ENCODE data around the gene ABCC8.

The ABCC8 gene

GRCh38 chr11:17510507-17511206 is 34.0 kb upstream of the ABCC8 start:
- DNase-seq (ENCODE audit: extremely low read depth, insufficient read length): no peak
- Histone ChIP-seq H3K27me3 (replicated peaks; ENCODE audit: control insufficient read depth, insufficient read depth, low read length) (no peaks in the 10 kb centered on the region; the same call in 1 of the 2 replicates), H3K4me3 (replicated peaks; ENCODE audit: low read depth, low read length) (no peak overlapping the region), H3K36me3 (ENCODE audit: control insufficient read depth, insufficient read depth, low read length) (no peaks in the 10 kb centered on the region)
- no peak for TF ChIP-seq CTCF (IDR thresholded peaks at IDR 0.05; ENCODE audit: insufficient read depth, low read length, poor library complexity, severe bottlenecking)

- no peaks in the 10 kb centered on the region; the same call in 1 of the 2 replicates for H3K27me3 ChIP-seq (replicated peaks; ENCODE audit: control insufficient read depth, insufficient read depth, low read length)
- TF ChIP-seq CTCF (IDR thresholded peaks at IDR 0.05; ENCODE audit: insufficient read depth, low read length, poor library complexity, severe bottlenecking): no peak
- DNase-seq (ENCODE audit: extremely low read depth, insufficient read length): no peak
- H3K36me3 ChIP-seq (ENCODE audit: control insufficient read depth, insufficient read depth, low read length): no peaks in the 10 kb centered on the region
- no peak overlapping the region for H3K4me3 ChIP-seq (replicated peaks; ENCODE audit: low read depth, low read length)
Measured at GRCh38 chr11:17508791-17509190, 32.1 kb upstream of the ABCC8 start.

- Histone ChIP-seq H3K36me3 (ENCODE audit: control insufficient read depth, insufficient read depth, low read length) (no peaks in the 10 kb centered on the region), H3K4me3 (replicated peaks; ENCODE audit: low read depth, low read length) (no peak overlapping the region), H3K27me3 (replicated peaks; ENCODE audit: control insufficient read depth, insufficient read depth, low read length) (no peaks in the 10 kb centered on the region; the same call in 1 of the 2 replicates)
- no peak for TF ChIP-seq CTCF (IDR thresholded peaks at IDR 0.05; ENCODE audit: insufficient read depth, low read length, poor library complexity, severe bottlenecking)
- DNase-seq (ENCODE audit: extremely low read depth, insufficient read length): no peak
Measured at GRCh38 chr11:17508306-17508705, 31.7 kb upstream of the ABCC8 start.

GRCh38 chr11:17507773-17508172 is 31.1 kb upstream of the ABCC8 start:
- Histone ChIP-seq H3K27me3 (replicated peaks; ENCODE audit: control insufficient read depth, insufficient read depth, low read length) (no peaks in the 10 kb centered on the region; the same call in 1 of the 2 replicates), H3K36me3 (ENCODE audit: control insufficient read depth, insufficient read depth, low read length) (no peaks in the 10 kb centered on the region), H3K4me3 (replicated peaks; ENCODE audit: low read depth, low read length) (no peak overlapping the region)
- no peak for DNase-seq (ENCODE audit: extremely low read depth, insufficient read length)
- no peak for TF ChIP-seq CTCF (IDR thresholded peaks at IDR 0.05; ENCODE audit: insufficient read depth, low read length, poor library complexity, severe bottlenecking)

- DNase-seq (ENCODE audit: extremely low read depth, insufficient read length): no peak
- H3K36me3 ChIP-seq (ENCODE audit: control insufficient read depth, insufficient read depth, low read length): no peaks in the 10 kb centered on the region
- TF ChIP-seq CTCF (IDR thresholded peaks at IDR 0.05; ENCODE audit: insufficient read depth, low read length, poor library complexity, severe bottlenecking): no peak
- H3K27me3 ChIP-seq (replicated peaks; ENCODE audit: control insufficient read depth, insufficient read depth, low read length): no peaks in the 10 kb centered on the region; the same call in 1 of the 2 replicates
- no peak overlapping the region for H3K4me3 ChIP-seq (replicated peaks; ENCODE audit: low read depth, low read length)
Measured at GRCh38 chr11:17506942-17507341, 30.3 kb upstream of the ABCC8 start.
